ENCODE data around the gene ZBTB16. TPM values are rescaled to one million over a fixed set of nuclear protein-coding genes. Genes with fewer than 3 reads are reported as not detected.

The ZBTB16 gene
- total RNA-seq, 1 donor from 2014 or later = 0.54 TPM

DNA sequence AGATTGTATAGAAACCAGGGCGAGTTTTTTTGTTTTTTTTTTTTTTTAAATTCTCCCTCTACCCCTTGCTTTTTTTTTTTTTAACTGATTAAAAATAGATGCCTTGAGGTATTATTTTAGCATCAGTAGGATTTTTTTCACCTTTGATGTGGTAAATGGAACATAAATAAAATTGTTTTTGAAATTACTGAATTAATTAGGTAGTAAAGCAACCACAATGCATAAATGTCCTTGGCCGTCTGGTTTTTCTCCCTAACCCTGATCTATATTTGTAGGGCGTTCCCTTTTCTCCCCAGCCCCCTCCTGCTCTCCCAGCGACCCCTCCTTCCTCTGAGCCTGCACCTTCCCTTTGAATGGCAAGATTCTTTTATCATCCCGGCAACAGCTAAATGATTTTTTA lies 107.8 kb downstream of the ZBTB16 start:
- Mint-ChIP-seq H3K9me3 (ENCODE audit: unreplicated experiment) (no peaks in the 10 kb centered on the region), H3K36me3 (ENCODE audit: low read depth, unreplicated experiment) (no peaks in the 10 kb centered on the region), H3K4me3 (ENCODE audit: unreplicated experiment) (no peak overlapping the region), H3K4me1 (ENCODE audit: unreplicated experiment) (peaks cover 5% of the 10 kb centered on the region), H3K27ac (ENCODE audit: unreplicated experiment) (no peak overlapping the region), H3K27me3 (ENCODE audit: unreplicated experiment) (no peaks in the 10 kb centered on the region)
- TF ChIP-seq, protein P1, sequence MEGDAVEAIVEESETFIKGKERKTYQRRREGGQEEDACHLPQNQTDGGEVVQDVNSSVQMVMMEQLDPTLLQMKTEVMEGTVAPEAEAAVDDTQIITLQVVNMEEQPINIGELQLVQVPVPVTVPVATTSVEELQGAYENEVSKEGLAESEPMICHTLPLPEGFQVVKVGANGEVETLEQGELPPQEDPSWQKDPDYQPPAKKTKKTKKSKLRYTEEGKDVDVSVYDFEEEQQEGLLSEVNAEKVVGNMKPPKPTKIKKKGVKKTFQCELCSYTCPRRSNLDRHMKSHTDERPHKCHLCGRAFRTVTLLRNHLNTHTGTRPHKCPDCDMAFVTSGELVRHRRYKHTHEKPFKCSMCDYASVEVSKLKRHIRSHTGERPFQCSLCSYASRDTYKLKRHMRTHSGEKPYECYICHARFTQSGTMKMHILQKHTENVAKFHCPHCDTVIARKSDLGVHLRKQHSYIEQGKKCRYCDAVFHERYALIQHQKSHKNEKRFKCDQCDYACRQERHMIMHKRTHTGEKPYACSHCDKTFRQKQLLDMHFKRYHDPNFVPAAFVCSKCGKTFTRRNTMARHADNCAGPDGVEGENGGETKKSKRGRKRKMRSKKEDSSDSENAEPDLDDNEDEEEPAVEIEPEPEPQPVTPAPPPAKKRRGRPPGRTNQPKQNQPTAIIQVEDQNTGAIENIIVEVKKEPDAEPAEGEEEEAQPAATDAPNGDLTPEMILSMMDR (IDR thresholded peaks at IDR 0.05; ENCODE audit: unreplicated experiment) = no peak
- no peak for DNase-seq (ENCODE audit: low spot score)

DNA sequence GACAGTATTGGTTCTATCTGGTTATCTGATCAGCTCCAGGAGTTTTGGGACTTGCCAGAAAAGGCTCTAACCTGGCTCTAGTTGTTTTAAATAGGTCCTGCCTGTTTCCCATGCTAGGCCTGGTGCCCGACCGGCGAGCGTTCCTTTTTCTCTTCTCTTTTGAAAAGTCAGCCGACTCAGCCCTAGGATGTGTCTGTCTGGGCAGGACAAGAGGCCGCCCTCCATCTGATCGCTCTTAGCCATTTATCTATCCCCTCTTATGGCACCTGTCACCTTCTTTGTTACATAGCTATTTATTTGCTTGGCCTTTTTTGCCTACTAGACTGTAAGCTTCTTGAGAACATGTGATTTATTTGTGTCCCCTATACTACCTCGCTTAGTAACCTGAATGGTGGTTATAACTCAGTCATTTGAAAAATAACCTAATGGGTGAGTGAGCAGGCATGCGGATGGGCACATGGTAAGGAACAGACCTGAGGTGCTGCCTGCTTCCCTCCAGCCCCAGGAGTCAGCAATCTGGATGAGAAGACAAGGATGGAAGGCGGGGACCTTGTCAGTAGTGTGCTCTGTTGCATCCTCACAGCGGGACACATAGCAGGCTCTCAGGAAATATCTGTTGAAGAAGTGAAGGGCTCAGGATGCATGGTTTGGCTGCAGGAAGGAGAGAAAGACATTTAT lies 108.4 kb downstream of the ZBTB16 start:
- Mint-ChIP-seq H3K9me3 (ENCODE audit: unreplicated experiment) (no peaks in the 10 kb centered on the region), H3K27ac (ENCODE audit: unreplicated experiment) (no peak overlapping the region), H3K4me3 (ENCODE audit: unreplicated experiment) (no peak overlapping the region), H3K4me1 (ENCODE audit: unreplicated experiment) (peaks cover 5% of the 10 kb centered on the region), H3K36me3 (ENCODE audit: low read depth, unreplicated experiment) (no peaks in the 10 kb centered on the region), H3K27me3 (ENCODE audit: unreplicated experiment) (no peaks in the 10 kb centered on the region)
- TF ChIP-seq, protein P1 (IDR thresholded peaks at IDR 0.05; ENCODE audit: unreplicated experiment) = no peak
- DNase-seq (ENCODE audit: low spot score) = no peak

DNA sequence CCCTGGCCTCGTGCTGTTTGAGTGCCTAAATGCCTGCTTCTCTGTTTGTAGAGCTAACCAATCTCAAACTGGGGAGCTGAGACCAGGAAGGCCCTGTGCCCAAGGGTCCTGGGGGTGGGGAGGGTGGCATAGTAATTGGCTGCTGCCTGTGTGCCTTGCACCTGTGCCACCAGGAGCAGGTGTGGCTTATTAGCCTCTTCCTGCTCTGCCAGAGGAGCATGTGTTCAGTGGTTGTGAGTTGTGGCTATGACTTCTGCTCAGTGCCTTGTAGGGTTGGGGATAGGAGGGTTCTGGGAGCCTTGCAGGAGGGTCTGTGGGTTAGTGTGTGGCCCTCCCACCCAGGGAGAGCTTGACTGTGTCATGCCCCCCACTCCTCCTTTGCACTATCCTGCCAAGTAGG lies 109.2 kb downstream of the ZBTB16 start:
- TF ChIP-seq, protein P1 (IDR thresholded peaks at IDR 0.05; ENCODE audit: unreplicated experiment) = no peak
- Mint-ChIP-seq H3K27me3 (ENCODE audit: unreplicated experiment) (no peaks in the 10 kb centered on the region), H3K9me3 (ENCODE audit: unreplicated experiment) (no peaks in the 10 kb centered on the region), H3K27ac (ENCODE audit: unreplicated experiment) (no peak overlapping the region), H3K4me1 (ENCODE audit: unreplicated experiment) (peaks cover 5% of the 10 kb centered on the region), H3K4me3 (ENCODE audit: unreplicated experiment) (no peak overlapping the region), H3K36me3 (ENCODE audit: low read depth, unreplicated experiment) (no peaks in the 10 kb centered on the region)
- DNase-seq (ENCODE audit: low spot score) = no peak

DNA sequence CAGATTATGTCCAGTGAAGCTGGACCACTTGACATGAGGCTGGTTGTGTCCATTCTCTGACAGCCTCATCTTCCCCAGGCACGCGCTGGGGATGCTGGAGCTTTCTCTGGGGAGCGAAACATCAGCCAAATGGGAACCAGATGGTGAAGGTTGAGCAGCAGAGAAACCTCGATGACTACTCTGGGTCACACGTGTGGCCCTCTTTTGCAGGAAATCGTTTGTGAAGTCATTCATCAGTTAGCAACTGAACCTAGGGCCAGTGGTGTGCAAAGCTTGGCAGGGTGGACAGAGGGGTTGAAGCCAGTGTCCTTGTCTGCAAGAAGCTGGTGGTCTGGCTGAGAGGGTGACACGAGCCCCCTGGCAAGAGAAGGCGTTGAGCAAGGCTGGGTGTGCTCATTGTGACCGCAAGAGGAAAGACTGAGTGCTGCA lies 109.8 kb downstream of the ZBTB16 start:
- TF ChIP-seq, protein P1 (IDR thresholded peaks at IDR 0.05; ENCODE audit: unreplicated experiment) = no peak

DNA sequence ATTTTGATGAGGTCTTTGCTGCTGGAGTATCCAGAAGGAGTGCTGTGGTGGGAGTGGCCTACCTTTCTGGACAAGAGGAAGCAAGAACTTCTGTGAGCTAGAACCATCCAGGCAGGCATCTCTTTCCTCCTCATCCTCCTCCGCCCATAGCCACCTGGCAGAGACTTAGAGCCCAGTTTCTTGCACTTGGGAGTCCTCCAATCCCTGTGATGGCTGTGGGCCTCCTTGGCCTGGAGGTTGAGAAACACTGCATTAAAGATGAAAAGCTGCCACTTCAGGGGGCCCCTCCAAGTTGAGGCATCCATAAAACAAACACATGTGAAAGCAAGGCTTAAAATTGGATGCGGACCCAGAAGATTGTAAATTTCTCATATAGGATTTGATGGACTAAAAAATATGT lies 110.3 kb downstream of the ZBTB16 start:
- Mint-ChIP-seq H3K36me3 (ENCODE audit: low read depth, unreplicated experiment) (no peaks in the 10 kb centered on the region), H3K27me3 (ENCODE audit: unreplicated experiment) (no peaks in the 10 kb centered on the region), H3K27ac (ENCODE audit: unreplicated experiment) (no peak overlapping the region), H3K4me3 (ENCODE audit: unreplicated experiment) (no peak overlapping the region), H3K9me3 (ENCODE audit: unreplicated experiment) (no peaks in the 10 kb centered on the region), H3K4me1 (ENCODE audit: unreplicated experiment) (peaks cover 5% of the 10 kb centered on the region)
- DNase-seq (ENCODE audit: low spot score) = no peak
- TF ChIP-seq, protein P1 (IDR thresholded peaks at IDR 0.05; ENCODE audit: unreplicated experiment) = no peak

More for the DNA sequence above, 109.8 kb downstream of the ZBTB16 start:
- Mint-ChIP-seq H3K4me3 (ENCODE audit: unreplicated experiment) (no peak overlapping the region), H3K36me3 (ENCODE audit: low read depth, unreplicated experiment) (no peaks in the 10 kb centered on the region), H3K27me3 (ENCODE audit: unreplicated experiment) (no peaks in the 10 kb centered on the region), H3K9me3 (ENCODE audit: unreplicated experiment) (no peaks in the 10 kb centered on the region), H3K27ac (ENCODE audit: unreplicated experiment) (no peak overlapping the region), H3K4me1 (ENCODE audit: unreplicated experiment) (peaks cover 5% of the 10 kb centered on the region)
- DNase-seq (ENCODE audit: low spot score) = no peak

Measured in endothelial cell (in vitro differentiated cells).